ENCODE data around the gene FITM1.

Gene FITM1

DNA sequence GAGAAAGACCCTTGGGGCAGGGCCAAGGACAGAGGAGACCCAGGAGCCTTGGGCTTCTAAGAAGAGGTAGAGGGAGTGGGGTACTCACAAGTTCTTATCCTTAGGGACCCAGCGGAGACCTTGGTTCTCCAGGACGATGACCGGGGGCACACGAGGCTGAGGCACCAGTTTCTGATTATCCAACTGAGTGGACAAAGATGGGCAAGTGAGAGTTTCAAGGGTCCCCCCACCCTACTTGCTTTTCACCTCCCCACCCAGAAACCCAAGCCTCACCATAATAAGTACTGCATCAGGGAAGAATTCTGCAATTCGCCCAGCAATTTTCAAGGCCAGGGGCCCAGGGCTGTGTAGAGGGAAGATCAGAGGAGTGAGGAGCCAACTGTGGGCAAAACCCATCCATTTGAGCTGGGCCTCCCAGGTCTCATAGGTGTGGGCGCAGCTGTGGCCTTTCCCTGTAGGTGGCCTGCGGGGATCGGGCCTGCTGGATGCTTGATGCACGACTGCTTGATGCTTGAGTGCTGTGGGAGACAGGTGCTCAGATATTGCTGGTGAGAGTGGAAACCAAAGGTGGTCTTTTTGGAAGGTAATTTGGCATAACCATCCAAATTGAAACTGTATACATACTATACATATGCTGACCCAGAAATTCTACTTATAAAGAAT lies 8.9 kb downstream of the FITM1 start:
- Mint-ChIP-seq H3K4me3 (peak overlapping the region; percentile 89), H3K9me3 (no peaks in the 10 kb centered on the region), H3K4me1 (peaks cover 69% of the 10 kb centered on the region), H3K27ac (peak overlapping the region; percentile 15), H3K36me3 (peaks cover 21% of the 10 kb centered on the region), H3K27me3 (no peaks in the 10 kb centered on the region)

- no peaks in the 10 kb centered on the region for H3K9me3 Mint-ChIP-seq
- H3K27me3 Mint-ChIP-seq, result no peaks in the 10 kb centered on the region
- H3K4me3 Mint-ChIP-seq, result peak within 1 kb of the TSS; percentile 89
- H3K27ac Mint-ChIP-seq, result peak within 1 kb of the TSS; percentile 78
- peaks cover 24% of the 10 kb centered on the region for H3K36me3 Mint-ChIP-seq
- peaks cover 75% of the 10 kb centered on the region for H3K4me1 Mint-ChIP-seq
Measured at GRCh38 chr14:24141097-24141880, 10.8 kb downstream of the FITM1 start, which contains the start of gene EMC9. Gene EMC9 (minus strand): TSS chr14:24141591. CDS start chr14:24141304, 287 bp downstream.

- H3K4me1 Mint-ChIP-seq, result peaks cover 63% of the 10 kb centered on the region
- peak overlapping the region; percentile 65 for H3K27ac Mint-ChIP-seq
- H3K9me3 Mint-ChIP-seq, result no peaks in the 10 kb centered on the region
- peaks cover 15% of the 10 kb centered on the region for H3K36me3 Mint-ChIP-seq
- H3K4me3 Mint-ChIP-seq, result no peak overlapping the region
- no peaks in the 10 kb centered on the region for H3K27me3 Mint-ChIP-seq
Measured at GRCh38 chr14:24143511-24143910, 13.1 kb downstream of the FITM1 start.

GRCh38 chr14:24144451-24144850 lies 14.0 kb downstream of the FITM1 start:
- Mint-ChIP-seq H3K27me3 (no peaks in the 10 kb centered on the region), H3K9me3 (no peaks in the 10 kb centered on the region), H3K27ac (peak overlapping the region; percentile 89), H3K4me1 (peaks cover 63% of the 10 kb centered on the region), H3K36me3 (peaks cover 8% of the 10 kb centered on the region), H3K4me3 (peak overlapping the region; percentile 68)

- Mint-ChIP-seq H3K36me3 (peaks cover 7% of the 10 kb centered on the region), H3K4me3 (peak overlapping the region; percentile 99), H3K4me1 (peaks cover 63% of the 10 kb centered on the region), H3K9me3 (no peaks in the 10 kb centered on the region), H3K27ac (peak overlapping the region; percentile 98), H3K27me3 (no peaks in the 10 kb centered on the region)
Measured at GRCh38 chr14:24145219-24145618, 14.8 kb downstream of the FITM1 start.

- peaks cover 10% of the 10 kb centered on the region for H3K36me3 Mint-ChIP-seq
- peaks cover 66% of the 10 kb centered on the region for H3K4me1 Mint-ChIP-seq
- no peaks in the 10 kb centered on the region for H3K9me3 Mint-ChIP-seq
- H3K4me3 Mint-ChIP-seq, result peak overlapping the region; percentile 99
- H3K27ac Mint-ChIP-seq, result peak overlapping the region; percentile 98
- H3K27me3 Mint-ChIP-seq, result no peaks in the 10 kb centered on the region
Measured at GRCh38 chr14:24145690-24146452, 15.4 kb downstream of the FITM1 start.

DNA sequence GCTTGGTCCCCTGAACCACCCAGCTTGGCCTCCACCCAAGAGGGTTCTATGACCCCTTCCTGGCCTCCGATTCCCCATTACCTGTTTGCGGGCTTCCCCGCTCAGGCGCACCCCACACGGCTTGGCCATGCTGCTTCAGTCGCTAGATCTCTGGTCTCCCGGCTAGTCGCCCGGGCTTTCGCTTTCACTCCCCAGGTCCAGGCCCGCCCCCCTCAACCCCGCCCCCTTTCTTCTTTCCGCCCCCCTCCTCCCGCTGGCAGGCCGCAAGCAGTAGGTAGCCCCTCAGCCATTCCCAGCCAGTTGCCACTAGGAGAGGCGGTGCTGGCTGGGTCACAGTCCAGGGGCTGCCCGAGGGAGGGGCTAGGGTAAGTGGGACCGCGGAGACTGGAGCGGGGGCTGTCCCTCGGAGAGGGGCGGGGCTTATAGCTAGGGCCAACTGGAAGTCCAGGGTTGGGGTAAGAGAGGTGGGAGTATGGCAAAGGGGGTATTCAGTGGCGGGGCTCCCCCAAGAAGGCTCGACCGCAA lies 16.1 kb downstream of the FITM1 start, which contains the start of gene PSME2:
Gene PSME2, minus strand, starts transcription at position 158 of the 525 bp plus-strand sequence. Its CDS starts 29 bp downstream, at position 129.
- Mint-ChIP-seq H3K27me3 (no peaks in the 10 kb centered on the region), H3K9me3 (no peaks in the 10 kb centered on the region), H3K36me3 (peaks cover 10% of the 10 kb centered on the region), H3K27ac (peak within 1 kb of the TSS; percentile 98), H3K4me3 (peak within 1 kb of the TSS; percentile 99), H3K4me1 (peaks cover 66% of the 10 kb centered on the region)

DNA sequence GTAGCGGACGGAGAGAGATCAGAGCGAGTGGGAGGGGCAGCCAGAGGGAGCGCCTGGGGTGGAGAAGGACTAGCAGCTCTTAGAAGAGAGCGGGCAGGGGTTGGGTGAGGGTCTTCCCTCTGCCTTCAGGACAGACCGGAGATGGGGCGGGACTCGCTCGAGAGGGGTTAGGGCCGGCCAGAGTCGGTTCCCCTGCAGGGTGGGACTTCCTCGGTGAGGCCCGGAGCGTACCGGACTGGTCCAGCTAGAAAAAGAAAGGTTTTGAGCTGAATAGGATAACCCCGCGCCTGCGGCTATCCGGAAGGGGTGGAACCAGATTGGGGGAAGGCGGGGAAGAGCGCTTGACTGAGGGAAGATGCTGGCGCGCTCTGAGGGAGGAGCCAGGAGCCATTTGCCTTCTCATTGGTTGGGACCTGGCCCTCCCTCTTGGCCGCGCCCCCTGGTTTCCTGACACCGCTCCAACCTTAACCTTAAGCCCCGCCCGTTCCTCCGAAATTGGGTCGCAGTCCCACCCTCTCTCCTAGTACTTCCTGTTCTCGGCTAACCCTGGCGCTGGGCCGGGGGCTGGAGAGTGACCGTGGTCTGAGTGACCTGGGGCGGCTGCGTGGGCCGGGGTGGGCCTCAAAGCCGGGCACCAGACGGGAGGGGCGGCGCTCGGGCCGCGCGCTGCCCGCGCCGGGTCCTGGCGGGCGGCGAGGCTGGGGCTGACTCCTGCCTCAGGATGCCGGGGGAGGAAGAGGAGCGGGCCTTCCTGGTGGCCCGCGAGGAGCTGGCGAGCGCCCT lies 16.7 kb downstream of the FITM1 start, which contains the start of gene RNF31:
Gene RNF31, plus strand, starts transcription at position 521 of the 783 bp plus-strand sequence. Its CDS starts 201 bp downstream, at position 722.
- Mint-ChIP-seq H3K4me1 (peaks cover 61% of the 10 kb centered on the region), H3K27ac (peak within 1 kb of the TSS; percentile 98), H3K4me3 (peak within 1 kb of the TSS; percentile 99), H3K36me3 (peaks cover 12% of the 10 kb centered on the region), H3K9me3 (no peaks in the 10 kb centered on the region), H3K27me3 (no peaks in the 10 kb centered on the region)

DNA sequence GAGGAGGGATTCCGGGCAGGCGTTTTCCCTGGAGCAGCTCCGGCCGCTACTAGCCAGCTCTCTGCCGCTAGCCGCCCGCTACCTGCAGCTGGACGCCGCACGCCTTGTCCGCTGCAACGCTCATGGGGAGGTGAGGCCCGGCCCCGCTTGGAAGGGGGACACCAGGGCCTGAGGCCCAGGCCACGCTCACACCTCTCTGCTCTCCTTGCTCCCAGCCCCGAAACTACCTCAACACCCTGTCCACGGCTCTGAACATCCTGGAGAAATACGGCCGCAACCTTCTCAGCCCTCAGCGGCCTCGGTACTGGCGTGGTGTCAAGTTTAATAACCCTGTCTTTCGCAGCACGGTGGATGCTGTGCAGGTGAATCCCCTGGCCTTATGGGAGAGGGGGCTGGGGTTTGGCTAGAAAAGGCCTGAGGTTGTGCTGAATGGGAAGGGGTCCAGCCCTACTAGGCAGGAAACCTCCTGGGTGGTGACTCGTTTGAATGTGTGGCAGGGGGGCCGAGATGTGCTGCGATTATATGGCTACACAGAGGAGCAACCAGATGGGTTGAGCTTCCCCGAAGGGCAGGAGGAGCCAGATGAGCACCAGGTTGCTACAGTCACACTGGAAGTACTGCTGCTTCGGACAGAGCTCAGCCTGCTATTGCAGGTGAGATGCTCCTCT lies 17.4 kb downstream of the FITM1 start:
- Mint-ChIP-seq H3K27ac (peak overlapping the region; percentile 70), H3K9me3 (no peaks in the 10 kb centered on the region), H3K27me3 (no peaks in the 10 kb centered on the region), H3K4me3 (peak overlapping the region; percentile 99), H3K4me1 (peaks cover 56% of the 10 kb centered on the region), H3K36me3 (peaks cover 12% of the 10 kb centered on the region)

DNA sequence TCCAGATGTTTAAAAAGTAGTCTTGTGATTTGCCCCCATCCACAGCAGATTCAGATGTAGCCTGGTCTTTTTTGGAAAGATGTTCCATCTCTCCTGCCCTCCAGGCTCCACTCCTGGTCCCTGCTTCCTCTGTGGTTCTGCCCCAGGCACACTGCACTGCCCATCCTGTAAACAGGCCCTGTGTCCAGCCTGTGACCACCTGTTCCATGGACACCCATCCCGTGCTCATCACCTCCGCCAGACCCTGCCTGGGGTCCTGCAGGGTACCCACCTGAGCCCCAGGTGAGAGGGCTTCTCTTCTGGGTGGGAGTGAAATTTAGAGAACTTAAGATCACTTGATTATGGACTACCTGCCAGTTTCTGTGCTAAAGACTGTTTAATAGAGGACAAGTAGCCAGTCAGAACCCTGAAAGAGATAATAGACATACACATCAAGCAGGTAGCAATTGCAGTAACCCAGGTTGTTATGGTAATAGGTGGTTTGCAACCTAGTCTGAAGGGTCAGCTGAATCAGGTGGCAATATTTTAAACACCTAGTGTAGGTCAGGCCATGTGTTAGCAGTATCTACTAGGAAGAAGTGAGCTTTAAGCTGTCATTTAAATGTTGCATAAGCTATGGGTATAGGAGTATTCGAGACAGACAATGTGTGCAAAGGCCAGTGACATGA lies 19.0 kb downstream of the FITM1 start:
- H3K27ac Mint-ChIP-seq, result no peak overlapping the region
- H3K9me3 Mint-ChIP-seq, result no peaks in the 10 kb centered on the region
- H3K36me3 Mint-ChIP-seq, result peaks cover 8% of the 10 kb centered on the region
- peak overlapping the region; percentile 99 for H3K4me3 Mint-ChIP-seq
- peaks cover 43% of the 10 kb centered on the region for H3K4me1 Mint-ChIP-seq
- H3K27me3 Mint-ChIP-seq, result no peaks in the 10 kb centered on the region

- Mint-ChIP-seq H3K4me3 (no peak overlapping the region), H3K4me1 (peaks cover 38% of the 10 kb centered on the region), H3K27ac (no peak overlapping the region), H3K9me3 (no peaks in the 10 kb centered on the region), H3K27me3 (no peaks in the 10 kb centered on the region), H3K36me3 (peaks cover 8% of the 10 kb centered on the region)
Measured at GRCh38 chr14:24150061-24150460, 19.6 kb downstream of the FITM1 start.

GRCh38 chr14:24150567-24150966 lies 20.1 kb downstream of the FITM1 start:
- no peaks in the 10 kb centered on the region for H3K9me3 Mint-ChIP-seq
- H3K4me3 Mint-ChIP-seq, result peak overlapping the region; percentile 19
- H3K36me3 Mint-ChIP-seq, result peaks cover 9% of the 10 kb centered on the region
- no peak overlapping the region for H3K27ac Mint-ChIP-seq
- peaks cover 33% of the 10 kb centered on the region for H3K4me1 Mint-ChIP-seq
- H3K27me3 Mint-ChIP-seq, result no peaks in the 10 kb centered on the region

GRCh38 chr14:24150993-24151392 lies 20.5 kb downstream of the FITM1 start:
- no peaks in the 10 kb centered on the region for H3K27me3 Mint-ChIP-seq
- H3K36me3 Mint-ChIP-seq, result peaks cover 8% of the 10 kb centered on the region
- no peak overlapping the region for H3K4me3 Mint-ChIP-seq
- peaks cover 29% of the 10 kb centered on the region for H3K4me1 Mint-ChIP-seq
- H3K27ac Mint-ChIP-seq, result no peak overlapping the region
- H3K9me3 Mint-ChIP-seq, result no peaks in the 10 kb centered on the region

All from activated naive CD4-positive, alpha-beta T cell treated with anti-CD3 and anti-CD28 coated beads, Interleukin-2, amount 50 U/mL, for 24 hours (primary cell).